ENCODE data around the gene NUDCD3. TPM values are rescaled to one million over a fixed set of nuclear protein-coding genes. Genes with fewer than 3 reads are reported as not detected.

NUDCD3 gene
- total and polyA plus RNA-seq, 2 experiments from 2014 or later: 35.7 to 42.7 TPM

DNA sequence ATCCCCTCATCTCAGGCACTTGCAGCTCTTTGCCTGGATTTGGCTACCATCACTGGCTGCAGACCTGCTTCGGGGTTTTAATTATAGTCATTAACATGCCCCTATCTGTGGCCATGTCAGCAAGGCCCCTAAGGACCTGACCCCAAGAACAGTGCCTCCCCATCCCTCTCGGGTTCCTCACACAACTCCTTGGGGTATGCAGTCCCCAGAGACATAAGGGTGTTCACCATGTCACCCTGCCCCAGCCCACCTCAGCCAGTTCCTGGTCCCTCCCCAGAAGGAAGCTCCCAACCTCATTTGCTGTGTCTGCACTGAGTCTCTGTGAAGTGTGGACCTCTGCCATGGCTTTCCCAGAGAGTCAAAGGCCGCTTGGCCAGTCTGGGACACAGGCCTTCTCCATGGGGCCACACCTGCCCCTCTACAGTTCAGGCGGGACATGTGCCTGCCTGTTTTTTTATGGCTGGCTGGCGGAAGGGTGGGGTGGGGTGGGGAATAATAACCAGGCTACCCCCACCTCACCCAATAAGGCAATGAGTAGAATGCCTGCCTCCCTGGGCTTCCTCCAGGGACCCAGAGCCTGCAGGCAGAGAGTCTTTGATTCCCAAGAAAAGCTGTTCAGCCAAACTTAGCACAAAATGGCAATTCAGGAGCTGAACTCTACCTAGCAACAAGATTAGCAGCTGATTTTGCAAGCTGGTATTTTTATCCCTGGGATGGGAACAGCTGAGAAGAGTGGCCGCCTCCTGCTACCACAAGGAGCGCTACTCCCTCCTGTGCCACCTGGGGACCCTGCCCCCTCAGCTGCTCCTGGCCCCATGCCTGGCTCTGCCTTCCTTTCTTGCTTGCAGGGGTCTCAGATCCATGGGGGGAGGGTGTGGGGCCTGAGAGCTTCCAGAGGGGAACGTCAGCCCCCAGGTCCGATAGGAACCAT is 141.3 kb downstream of the NUDCD3 start:
- H3K4me3 ChIP-seq: no peak overlapping the region
- Mint-ChIP-seq H3K4me1 (peaks cover 5% of the 10 kb centered on the region; the same call in 1 of the 3 replicates), H3K9me3 (no peaks in the 10 kb centered on the region; the same call in 2 of the 3 replicates), H3K27me3 (ENCODE audit: insufficient read depth, low read depth, poor library complexity) (peaks cover 2% of the 10 kb centered on the region), H3K27ac (no peak overlapping the region), H3K36me3 (ENCODE audit: low read depth) (no peaks in the 10 kb centered on the region), H3K4me3 (no peak overlapping the region)
- ATAC-seq (peak; percentile 94), DNase-seq (ENCODE audit: low spot score) (peak; percentile 76)
- 0 out of 2 replicates have a peak, but pooled peaks cover 3% of the 10 kb centered on the region for H3K9me2 ChIP-seq (ENCODE audit: insufficient read depth)
- H3K27ac ChIP-seq (ENCODE audit: low read depth): no peak overlapping the region
- no peaks in the 10 kb centered on the region; the same call in 1 of the 2 replicates for H3K4me1 ChIP-seq (ENCODE audit: insufficient read depth)
- no peaks in the 10 kb centered on the region for H4K20me1 ChIP-seq (replicated peaks; ENCODE audit: insufficient read depth)
- H3K36me3 ChIP-seq (ENCODE audit: insufficient read depth): no peaks in the 10 kb centered on the region
- H3K27me3 ChIP-seq (ENCODE audit: insufficient read depth): 0 out of 2 replicates have a peak, but pooled peaks cover 7% of the 10 kb centered on the region
- TF ChIP-seq STAT1 (IDR thresholded peaks at IDR 0.05; ENCODE audit: unreplicated experiment) (no peak), ZNF114 (CRISPR knock-in tag; IDR thresholded peaks at IDR 0.05) (no peak), POLR2AphosphoS5 (IDR thresholded peaks at IDR 0.05; ENCODE audit: low read depth) (no peak), NANOG (IDR thresholded peaks at IDR 0.05; ENCODE audit: borderline replicate concordance) (no peak), CREB1 (CRISPR knock-in tag; IDR thresholded peaks at IDR 0.05; ENCODE audit: low read depth) (no peak)
- TF ChIP-seq, protein P1, sequence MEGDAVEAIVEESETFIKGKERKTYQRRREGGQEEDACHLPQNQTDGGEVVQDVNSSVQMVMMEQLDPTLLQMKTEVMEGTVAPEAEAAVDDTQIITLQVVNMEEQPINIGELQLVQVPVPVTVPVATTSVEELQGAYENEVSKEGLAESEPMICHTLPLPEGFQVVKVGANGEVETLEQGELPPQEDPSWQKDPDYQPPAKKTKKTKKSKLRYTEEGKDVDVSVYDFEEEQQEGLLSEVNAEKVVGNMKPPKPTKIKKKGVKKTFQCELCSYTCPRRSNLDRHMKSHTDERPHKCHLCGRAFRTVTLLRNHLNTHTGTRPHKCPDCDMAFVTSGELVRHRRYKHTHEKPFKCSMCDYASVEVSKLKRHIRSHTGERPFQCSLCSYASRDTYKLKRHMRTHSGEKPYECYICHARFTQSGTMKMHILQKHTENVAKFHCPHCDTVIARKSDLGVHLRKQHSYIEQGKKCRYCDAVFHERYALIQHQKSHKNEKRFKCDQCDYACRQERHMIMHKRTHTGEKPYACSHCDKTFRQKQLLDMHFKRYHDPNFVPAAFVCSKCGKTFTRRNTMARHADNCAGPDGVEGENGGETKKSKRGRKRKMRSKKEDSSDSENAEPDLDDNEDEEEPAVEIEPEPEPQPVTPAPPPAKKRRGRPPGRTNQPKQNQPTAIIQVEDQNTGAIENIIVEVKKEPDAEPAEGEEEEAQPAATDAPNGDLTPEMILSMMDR (conservative IDR thresholded peaks at IDR 0.05; ENCODE audit: low read depth in 2 of 2): peak; percentile 53 to 61
- no peak overlapping the region for H3K4me2 ChIP-seq
- no peaks in the 10 kb centered on the region for H3K79me2 ChIP-seq (replicated peaks; ENCODE audit: insufficient read depth)
- peak overlapping the region; percentile 91 for H2AFZ ChIP-seq
- no peaks in the 10 kb centered on the region for H3F3A ChIP-seq (replicated peaks; ENCODE audit: low read depth)

DNA sequence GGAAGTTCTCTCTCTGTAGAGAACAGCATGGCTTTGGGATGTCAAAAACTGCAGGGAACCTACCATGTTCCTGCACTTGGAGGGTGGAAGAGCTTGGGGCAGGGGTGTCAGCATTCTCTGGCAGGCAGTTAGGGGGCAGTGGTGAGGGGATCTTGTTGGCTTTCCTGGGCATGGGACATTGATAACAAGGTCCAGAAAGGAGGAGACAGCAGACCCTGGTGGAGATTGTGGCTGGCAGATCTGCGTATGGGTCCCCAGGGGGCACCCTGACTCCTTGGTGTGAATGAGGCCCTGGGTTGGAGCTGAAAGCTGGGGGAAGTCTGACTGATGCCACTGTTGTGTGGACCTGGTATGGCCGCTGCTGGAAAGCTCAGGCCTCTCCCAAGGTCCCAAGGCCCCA is 142.2 kb downstream of the NUDCD3 start:
- no peak overlapping the region for H3K4me3 Mint-ChIP-seq
- H3K36me3 ChIP-seq (ENCODE audit: insufficient read depth): no peaks in the 10 kb centered on the region
- DNase-seq (ENCODE audit: low spot score) (peak; percentile 79), ATAC-seq (peak; percentile 91)
- 0 out of 2 replicates have a peak, but pooled peaks cover 3% of the 10 kb centered on the region for H3K9me2 ChIP-seq (ENCODE audit: insufficient read depth)
- H3F3A ChIP-seq (replicated peaks; ENCODE audit: low read depth): no peaks in the 10 kb centered on the region
- no peak for TF ChIP-seq EZH2 (IDR thresholded peaks at IDR 0.05; ENCODE audit: low read depth, unreplicated experiment)
- TF ChIP-seq, protein P1 (conservative IDR thresholded peaks at IDR 0.05; ENCODE audit: low read depth in 2 of 2): peak; percentile 57 to 68
- no peaks in the 10 kb centered on the region; the same call in 1 of the 2 replicates for H3K4me1 ChIP-seq (ENCODE audit: insufficient read depth)
- no peaks in the 10 kb centered on the region for H4K20me1 ChIP-seq (replicated peaks; ENCODE audit: insufficient read depth)
- H3K4me2 ChIP-seq: no peak overlapping the region
- peaks cover 5% of the 10 kb centered on the region; the same call in 1 of the 3 replicates for H3K4me1 Mint-ChIP-seq
- H3K27ac Mint-ChIP-seq: no peak overlapping the region
- H3K9me3 Mint-ChIP-seq: peaks cover 5% of the 10 kb centered on the region
- H3K27me3 ChIP-seq (ENCODE audit: insufficient read depth): 0 out of 2 replicates have a peak, but pooled peaks cover 7% of the 10 kb centered on the region
- H3K79me2 ChIP-seq (replicated peaks; ENCODE audit: insufficient read depth): no peaks in the 10 kb centered on the region
- peak overlapping the region; percentile 78 for H2AFZ ChIP-seq
- no peaks in the 10 kb centered on the region for H3K36me3 Mint-ChIP-seq (ENCODE audit: low read depth)
- no peak overlapping the region for H3K27ac ChIP-seq (ENCODE audit: low read depth)
- peaks cover 2% of the 10 kb centered on the region for H3K27me3 Mint-ChIP-seq (ENCODE audit: insufficient read depth, low read depth, poor library complexity)
- H3K4me3 ChIP-seq: no peak overlapping the region
